NCI-H446 treated with DMSO at 0.1 percent for 48 hours (cell line): ENCODE data around the gene TWF2.

Experiments
- DNase-seq: peaks from one replicate; lab custom pipeline; 2025; lab: John Stamatoyannopoulos, UW

Gene TWF2

DNA sequence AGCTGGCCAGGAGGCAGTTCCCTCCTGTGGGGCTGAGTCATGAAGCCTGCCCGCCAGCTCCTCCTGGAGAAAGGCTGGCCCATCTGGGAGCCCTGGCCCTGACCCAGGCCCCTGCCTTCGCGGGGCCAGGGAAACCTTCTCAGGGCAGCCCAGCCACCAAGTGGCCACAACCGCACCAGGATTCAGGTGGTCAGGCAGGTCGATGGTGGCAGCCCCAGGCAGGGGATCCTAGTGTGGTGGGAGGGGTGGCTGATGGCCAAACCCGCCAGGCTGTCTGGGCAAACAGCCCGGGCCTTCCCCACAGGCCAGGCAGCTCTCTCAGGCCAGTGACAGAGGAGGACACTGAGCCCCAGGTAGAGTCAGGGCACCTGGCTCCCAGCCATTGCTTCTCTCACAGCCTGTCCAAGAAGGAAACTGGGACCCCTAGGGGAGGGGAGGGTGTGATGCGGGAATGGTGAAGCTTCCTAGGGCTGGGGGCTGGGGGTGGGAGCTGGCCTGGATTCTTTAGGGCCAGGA is 1.2 kb downstream of the TWF2 start:
- DNase-seq, result peak; percentile 53

DNA sequence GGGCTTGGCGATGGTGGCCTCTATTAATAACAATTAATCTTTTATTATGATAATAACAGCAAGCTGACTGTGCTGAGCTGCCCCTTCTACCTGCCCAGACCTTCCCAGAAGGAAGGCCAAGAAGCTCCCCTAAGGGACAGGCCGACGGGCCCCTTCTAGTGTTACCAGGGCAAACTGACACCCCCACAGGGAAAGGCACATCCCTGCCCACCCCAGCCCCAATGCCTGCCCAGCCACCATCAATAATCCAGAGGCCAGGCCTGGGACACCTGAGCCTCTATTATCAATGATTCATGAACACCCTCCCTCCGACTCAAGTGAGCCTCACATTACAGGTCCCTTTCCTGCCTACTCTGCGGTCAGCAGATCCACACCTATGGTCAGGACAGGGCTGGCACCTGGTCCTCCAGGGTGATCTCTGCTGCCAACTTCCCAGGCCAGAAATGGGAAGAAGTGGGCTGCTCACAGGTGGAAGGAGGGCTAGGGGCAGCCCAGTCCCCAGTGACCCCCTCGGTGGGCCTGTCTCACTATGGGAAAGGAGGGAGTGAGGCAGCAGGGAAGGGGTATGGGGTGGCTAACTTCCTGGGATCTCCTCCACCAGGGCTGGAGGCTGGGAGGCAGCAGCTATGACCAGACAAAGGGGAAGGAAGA is 1.8 kb downstream of the TWF2 start:
- no peak for DNase-seq

DNA sequence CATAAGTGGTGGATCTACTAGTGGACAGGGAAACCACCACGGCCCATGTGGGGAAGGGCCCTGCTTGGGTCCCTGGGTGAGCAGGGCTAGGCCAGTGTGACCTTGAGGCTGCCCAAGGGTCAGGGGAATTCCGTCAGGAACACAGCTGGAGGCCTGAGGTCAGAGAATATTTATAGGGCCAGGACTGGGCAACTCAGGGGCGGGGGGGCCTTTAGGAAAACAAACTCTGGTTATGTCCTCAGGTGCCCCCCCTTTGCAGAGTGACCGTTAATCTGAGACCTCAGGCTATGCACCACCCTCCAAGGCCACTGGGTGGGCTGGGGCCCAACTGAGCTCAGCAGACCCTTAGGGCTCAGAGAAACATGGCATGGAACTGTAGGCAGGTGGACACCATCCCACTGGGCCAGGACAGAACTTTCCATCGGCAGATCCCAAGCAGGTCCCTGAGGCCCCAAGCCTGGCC is 2.5 kb downstream of the TWF2 start:
- no peak for DNase-seq

DNA sequence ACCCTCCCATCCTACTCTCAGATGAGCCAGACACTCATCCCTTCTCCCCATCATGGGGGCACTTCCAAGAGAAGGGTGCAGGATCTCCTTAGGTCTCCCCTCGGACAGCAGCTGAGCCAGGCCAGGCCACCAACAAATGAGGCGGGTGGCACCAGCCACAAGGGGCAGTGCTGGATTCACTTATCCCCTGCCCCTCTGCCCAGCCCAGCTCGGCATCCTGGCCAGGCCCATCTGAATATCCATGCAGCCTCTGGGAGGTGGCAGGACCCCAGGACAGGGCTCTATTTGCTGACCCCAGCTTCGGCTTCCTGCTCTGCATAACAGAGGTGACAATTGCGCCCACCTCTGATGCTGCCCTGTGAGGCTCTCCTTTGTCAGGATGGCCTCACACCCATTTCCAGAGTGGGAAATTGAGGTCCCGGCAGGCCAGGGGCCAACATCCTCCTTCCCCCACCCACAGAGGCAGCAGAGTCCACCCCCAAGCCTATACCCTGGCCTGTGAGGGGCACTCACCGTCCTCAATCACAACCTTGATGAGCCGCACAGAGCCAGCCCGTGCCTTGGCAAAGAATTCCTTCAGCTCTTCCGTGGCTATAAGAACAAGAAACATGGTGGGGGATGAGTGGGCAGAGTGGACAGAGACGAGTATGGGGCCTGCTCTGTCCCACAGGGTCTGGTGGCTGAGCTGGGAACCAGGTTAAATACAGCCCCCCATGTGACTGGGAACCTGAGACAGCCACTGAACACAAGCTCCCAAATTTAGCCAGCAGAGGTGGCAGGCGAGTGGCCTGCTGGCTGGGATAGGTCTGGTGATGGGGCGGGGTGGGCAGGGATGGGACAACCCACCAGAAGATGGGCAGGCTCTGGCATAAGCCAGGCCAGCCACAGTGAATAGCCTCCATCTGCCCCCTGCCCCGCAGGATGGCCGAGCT is 4.2 kb downstream of the TWF2 start:
- no peak for DNase-seq

DNA sequence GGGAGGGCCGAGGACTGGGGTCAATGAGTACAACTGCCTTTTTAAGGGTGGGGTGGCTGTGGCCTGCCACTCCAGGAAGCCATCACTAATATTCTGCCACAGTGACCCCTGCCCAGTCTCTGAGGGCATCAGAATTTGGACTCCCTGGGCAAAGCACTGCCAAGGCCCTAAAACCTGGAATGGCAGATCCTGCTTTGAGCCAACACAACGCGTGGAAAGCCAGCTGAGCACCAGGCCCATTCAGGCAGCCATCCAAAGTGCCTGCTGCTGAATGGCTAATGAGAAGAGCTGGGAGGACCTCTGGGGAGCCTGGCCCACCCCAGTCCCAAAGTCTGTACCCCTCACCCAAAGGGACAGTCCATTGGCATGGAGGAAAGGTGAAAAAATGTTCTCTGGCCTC is 5.0 kb downstream of the TWF2 start:
- DNase-seq, result peak; percentile 14

DNA sequence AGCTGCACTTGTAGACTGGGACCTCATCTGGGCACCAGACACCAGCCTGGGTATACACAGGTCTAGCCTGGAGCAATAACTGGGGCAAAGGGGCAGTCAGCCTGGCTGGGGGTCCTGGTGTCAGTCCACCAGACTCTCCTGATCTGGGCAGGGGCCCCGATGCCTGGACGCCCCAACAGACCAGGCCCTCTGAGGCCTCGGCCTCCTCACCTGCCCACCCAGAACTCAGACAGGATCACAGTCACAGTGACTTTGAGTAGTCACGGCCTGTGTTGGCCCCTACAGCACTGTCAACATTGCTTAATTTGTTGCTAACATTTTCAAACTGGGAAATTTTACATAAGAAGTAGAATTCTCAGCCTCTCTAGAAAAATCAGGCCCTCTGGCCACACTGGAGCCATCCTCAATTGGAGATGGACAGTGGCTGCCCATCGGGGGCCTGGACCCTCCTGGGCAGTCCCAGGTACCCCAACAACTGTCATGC is 5.8 kb downstream of the TWF2 start:
- no peak for DNase-seq

DNA sequence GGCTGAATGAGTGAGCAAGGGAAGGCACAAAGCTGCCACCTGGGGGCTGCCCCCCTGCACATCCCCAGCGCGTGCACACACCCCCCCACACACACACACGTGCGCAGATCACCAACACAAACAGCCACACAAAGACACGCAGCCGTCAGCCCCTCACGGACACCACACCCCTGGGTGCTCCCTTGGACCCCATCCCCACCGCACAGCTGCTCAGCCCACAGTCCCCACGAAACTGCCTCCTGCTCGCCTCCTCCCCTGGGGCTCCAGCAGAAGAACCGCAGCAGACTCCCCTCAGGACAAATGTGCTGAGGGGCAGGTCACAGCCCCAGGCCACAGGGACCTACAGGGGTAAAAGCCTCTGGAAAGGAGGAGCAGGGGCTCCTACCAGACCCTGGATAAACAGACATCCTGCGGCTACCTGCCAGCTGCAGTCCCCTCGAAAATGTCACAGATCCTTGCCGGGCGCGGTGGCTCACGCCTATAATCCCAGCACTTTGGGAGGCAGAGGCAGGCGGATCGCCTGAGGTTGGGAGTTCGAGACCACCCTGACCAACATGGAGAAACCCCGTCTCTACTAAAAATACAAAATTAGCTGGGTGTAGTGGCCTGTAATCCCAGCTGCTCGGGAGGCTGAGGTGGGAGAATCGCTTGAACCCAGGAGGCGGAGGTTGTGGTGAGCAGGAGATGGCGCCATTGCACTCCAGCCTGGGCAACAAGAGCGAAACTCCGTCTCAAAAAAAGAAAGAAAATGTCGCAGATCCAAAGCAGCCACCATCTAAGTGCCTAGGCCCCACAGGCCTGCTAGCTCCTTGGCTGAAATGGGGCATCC is 6.5 kb downstream of the TWF2 start:
- DNase-seq, result no peak

DNA sequence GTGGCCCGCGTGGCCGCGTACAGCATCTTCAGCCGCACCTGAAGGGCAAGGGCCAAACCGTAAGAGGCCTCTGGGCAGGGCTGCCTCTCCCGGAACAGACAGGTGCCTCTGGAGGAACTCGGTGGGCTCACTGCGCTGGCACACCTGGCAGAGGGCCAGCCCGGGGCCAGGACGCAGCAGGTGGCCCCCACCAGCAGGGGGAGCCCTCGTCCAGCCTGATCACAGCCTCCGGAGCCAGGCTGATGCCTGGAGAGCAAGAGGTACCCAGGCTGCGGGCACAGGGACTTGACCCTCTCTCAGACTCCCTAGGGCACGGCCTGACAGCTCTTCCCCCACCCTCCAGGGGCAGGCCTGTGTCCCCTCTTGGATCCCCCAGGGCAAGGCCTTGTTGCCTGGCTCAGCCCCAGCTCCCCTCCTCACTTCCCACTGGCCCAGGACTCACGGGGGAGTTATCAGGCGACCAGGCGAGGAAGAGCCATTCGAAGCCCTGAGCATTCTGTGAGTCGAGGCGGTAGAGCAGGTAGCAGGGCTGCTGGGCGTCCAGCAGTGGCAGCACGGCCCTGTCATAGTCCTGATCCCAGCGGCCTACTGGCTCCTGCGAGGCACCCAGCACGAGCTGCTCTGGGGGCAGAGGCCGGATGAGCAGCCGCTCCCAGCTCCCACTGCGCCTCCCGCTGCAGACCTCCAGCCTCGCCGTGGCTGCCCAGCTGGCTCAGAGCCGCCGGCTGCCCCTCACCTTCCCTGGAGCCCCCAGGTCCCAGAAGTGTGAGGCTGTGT is 7.3 kb downstream of the TWF2 start:
- no peak for DNase-seq

DNA sequence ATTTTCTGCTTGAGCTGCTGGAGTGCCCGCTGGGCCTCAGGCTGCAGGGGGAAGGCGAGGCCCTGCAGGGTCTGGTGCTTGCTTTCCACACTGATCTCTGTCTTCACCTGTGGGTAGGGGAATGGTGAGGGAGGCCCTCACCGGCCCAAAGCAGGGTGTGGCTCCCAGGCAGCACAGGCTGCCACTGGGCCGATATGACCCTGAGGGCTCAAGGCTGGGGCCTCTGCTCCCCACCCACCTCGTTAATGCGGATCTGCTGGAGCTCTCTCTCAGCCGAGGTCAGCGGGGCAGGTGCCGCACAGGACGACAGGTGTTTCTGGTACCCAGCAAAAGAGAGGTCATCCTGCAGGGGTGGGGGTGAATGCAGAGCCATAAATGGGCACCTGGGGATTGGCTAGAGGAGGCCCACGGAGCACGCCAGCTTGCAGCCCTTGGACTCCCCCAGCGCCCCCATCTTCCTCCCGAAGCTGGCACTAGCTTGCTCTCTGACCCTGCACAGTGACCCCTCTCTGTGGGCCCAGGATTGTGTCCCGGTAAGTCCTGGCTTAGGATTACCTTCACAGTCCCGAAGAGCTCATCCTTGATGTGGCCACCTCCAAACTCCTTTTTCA is 8.0 kb downstream of the TWF2 start:
- no peak for DNase-seq

DNA sequence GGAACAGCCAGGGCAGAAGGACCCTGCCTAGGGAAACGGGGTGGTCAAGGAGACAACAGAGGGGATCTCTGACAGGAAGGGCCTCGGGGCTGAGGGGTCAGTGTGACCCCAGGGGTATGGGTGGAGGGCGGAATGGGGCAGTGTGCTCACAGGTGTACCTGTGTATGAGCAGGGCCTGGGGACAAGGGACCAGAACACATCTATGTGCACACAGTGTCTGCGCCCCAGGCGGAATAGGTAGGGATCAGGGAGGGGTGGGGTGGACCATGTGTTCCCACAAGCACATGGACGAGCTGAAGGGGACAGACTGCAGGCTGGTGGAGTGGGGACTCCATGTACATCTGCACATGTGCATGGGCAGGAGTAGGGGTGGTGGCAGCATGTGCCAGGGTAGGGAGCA is 8.5 kb downstream of the TWF2 start:
- DNase-seq, result no peak

DNA sequence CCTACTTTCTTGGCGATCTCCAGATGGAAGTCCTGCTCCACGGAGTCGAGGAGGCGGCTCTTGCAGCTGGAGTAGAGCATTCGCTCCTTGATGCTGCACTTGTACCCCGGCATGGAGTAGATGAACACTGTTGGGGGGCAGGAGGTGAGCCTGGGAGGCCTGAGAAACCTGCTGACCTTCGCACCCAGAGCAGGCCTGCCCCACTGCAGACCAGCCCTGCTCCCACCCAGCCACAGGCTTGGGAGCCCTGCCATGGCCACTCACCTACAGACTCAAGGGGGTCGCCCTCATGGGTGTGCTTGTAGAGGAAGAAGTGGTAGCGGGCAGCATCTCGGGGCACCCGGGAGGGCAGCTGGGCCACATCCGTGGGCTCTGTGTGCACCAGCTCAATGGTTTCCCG is 9.3 kb downstream of the TWF2 start:
- no peak for DNase-seq

DNA sequence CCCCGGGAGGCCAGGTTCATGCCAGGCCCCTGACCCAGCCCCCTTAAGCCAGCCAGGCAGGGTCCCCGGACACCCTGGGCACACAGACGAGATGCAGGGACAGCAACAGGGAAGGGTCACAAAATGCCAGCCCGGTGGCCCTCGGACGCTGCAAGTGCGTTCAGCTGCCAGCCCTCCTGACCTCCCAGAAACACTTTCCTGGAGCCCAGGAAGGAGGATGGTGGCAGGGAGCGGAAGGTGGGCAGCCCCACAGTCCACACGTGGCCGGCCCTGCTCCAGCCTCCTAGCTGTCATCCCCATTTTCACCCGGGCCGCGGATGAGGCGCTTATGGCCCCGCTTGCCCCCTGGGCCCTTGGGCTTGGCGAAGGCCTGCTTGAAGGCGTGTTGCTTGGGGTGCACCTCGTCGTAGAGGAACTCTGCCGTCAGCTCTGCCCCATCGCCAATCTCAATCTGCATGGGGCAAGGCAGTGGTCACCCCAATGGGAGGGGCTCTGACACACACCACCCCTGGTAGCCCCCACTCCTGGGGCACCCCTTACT is 10.1 kb downstream of the TWF2 start:
- DNase-seq, result no peak

DNA sequence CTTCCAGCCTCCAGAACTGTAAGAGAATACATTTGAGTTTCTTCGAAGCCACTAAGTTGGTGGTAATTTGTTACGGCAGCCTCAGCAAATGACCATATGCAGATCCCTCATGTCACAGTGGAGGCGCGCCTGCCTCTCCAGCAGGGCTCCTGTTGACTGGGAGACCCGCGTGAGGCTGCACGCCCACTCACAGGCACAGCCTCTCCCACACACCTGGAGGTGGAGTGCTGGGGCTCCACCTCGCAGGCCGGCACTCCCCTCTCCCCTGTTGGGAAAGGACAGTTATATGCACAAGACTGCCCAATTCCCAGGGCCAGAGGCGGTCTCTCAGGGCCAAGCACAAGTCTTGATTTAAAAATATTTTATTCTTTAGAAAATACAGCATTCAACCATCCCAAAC is 10.7 kb downstream of the TWF2 start:
- DNase-seq, result no peak

DNA sequence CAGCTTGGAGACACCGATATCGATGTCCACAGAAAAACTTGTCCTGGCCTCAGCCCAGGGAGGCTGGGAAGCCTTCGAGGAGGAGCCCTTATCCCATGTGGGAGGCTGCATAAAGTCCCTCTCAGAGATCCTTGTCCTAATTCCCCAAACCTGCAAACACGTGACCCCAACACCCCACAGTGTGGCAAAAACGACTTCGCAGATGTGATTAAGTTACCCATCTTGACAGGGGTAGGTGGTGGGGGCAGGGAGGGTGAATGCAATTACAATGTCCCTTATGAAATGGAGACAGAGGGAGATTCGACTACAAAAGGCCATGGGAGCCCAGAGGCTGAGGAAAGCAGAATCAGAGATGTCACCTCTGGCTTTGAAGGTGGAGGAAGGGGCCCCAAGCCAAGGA is 11.2 kb downstream of the TWF2 start:
- DNase-seq, result no peak

DNA sequence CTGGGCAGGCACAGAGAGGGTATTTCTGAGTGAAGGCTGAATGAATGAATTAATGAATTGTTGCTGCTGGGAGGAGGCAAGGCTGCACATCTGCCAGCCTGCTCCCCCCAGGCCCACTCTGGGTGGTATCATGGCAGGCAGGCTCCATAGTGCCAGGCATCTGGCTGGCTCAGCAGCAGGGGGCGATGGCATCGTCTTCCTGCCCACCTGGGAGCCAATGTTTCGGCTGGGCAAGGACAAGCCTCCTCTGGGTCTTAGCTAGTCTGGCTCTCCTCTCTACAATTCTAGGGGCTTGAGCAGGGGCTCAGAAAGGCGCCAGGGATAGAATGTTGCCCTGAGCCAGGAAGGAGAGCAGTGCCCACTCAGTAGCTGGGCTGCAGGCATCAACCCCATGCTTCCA is 11.8 kb downstream of the TWF2 start:
- no peak for DNase-seq

DNA sequence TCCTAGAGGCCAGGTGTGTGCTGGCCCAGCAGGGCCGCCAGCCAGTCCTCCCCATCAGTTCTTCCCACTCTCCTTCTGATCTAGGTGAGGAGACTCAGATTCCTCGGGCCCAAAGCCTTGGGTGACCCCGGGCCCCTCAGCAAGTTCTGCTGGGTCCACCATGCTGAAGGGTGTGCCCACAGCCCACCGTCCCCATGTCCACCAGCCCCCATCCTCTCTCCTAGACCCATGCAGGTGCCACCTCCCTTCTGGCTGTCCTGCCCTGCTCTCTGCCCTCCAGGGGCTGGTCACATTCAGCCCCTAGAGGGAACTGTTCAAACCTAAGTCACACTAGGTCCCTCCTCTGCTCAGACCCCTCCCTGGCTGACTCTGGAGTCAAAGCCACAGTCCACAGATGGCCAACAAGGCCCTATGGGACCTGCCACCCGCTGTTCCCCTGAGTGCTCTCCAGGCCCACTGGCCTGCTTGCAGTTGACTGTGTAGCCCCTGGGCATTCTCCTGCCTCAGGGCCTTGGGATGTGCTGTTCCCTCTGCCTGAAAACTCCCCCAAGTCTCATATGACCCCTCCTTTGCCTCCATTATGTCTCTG is 12.6 kb downstream of the TWF2 start:
- DNase-seq, result no peak

DNA sequence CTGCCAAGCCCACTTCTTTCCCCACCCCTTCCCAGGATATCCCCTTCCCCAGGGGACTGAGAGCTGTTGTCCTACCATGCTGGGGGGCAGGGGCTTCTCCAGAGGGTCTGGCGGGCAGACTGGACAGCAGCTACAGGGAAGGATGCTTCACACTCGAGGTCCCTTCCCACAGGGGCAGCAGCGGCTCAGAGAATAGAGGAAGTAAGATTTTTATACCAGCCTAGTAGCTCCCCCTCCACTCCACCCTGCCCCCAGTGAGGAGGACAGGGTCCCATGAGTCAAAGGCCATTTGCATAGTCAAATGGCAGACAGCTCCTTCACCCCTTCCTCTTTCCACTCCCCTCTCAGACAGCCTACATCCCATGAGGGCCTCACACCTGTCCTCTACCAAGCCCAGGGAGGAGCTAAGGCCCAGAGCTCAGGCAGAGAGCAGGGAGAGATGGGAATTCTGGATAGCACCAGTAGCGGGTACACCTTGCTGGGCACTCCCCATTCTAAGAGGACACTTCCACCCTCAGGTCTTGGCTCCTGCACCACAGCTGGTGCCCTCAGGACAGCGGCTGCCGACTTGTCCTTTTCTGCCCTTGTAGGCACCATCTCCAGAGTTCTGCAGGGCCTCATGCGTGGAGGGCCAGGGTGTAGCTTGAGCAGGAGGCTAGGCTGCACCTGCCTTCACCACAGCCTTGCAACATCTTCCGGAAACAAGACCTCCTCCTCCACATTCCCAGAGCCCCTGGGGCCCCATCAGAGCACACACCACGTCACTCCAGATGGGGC is 13.3 kb downstream of the TWF2 start, which contains the start of gene TLR9:
Gene TLR9, minus strand, starts transcription at position 194 of the 777 bp plus-strand sequence. Its CDS starts 116 bp downstream, at position 78.
- DNase-seq, result no peak

DNA sequence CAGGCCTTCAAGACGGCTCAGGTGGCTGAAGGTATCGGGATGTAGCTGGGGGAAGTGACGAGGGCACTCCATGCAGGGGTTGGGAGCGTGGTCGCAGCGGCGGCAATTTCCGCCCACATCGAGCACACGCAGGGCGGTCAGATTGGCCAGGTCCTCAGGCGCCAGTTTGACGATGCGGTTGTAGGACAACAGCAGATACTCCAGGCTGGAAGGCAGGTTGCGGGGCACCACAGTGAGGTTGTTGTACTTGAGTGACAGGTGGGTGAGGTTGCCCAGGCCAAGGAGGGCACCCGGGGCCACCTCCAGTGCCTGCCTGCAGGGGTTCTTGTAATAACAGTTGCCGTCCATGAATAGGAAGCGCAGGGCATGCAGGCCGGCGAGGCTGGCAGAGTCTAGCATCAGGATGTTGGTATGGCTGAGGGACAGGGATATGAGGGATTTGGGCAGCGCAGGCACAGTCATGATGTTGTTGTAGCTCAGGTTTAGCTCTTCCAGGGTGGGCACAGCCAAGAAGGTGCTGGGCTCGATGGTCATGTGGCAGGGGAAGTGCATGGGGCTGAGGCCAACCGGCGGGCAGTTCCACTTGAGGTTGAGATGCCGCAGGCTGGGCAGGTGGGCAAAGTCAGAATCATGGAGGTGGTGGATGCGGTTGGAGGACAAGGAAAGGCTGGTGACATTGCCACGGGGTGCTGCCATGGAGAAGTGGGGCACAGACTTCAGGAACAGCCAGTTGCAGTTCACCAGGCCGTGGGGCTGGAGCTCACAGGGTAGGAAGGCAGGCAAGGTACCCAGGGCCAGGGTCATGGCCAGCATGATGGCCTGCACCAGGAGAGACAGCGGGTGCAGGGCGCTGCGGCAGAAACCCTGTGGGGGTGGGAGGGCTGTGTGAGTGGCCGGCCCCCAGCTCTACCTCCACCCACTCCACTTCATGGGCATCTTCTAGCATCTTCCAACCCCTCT is 15.2 kb downstream of the TWF2 start:
- DNase-seq, result no peak
